ENCODE measurements around the gene KIFAP3. TPM values are rescaled to one million over a fixed set of nuclear protein-coding genes. Genes with fewer than 3 reads are reported as not detected.

KIFAP3 gene
- total and polyA plus RNA-seq, 2 of the 8 experiments (the other 6 are each of a cell fraction or from before 2014, with no cell fraction given), result 1.3 to 3.2 TPM

GRCh38 chr1:170078610-170079189 lies 4.2 kb upstream of the KIFAP3 start:
- H3K18ac ChIP-seq (ENCODE audit: extremely low read depth, low read length), result no peak overlapping the region
- H3K14ac ChIP-seq (ENCODE audit: insufficient read length), result no peak overlapping the region
- no peak overlapping the region for H4K5ac ChIP-seq (ENCODE audit: insufficient read length, low read depth, low read length)
- no peak overlapping the region for H3K9ac ChIP-seq (replicated peaks in 1 of 4; ENCODE audit: extremely low read depth in 1 of 4, low read depth in 3 of 4, low read length in 3 of 4)
- no peak overlapping the region for H4K8ac ChIP-seq (ENCODE audit: extremely low read depth, insufficient read depth, low read length)
- no peak for DNase-seq (ENCODE audit: low read depth in 1 of 2, low spot score in 2 of 2)
- H3K4me2 ChIP-seq (ENCODE audit: insufficient read depth in 1 of 2, low read depth in 2 of 2, low read length in 2 of 2), result no peak overlapping the region
- no peak overlapping the region for H2BK12ac ChIP-seq (ENCODE audit: low read depth, low read length)
- H3K36me3 ChIP-seq (ENCODE audit: control insufficient read depth in 2 of 4, insufficient read depth in 4 of 4, low read length in 3 of 4), result no peaks in the 10 kb centered on the region
- no peaks in the 10 kb centered on the region for H3K79me2 ChIP-seq (ENCODE audit: control insufficient read depth in 1 of 2, insufficient read depth in 2 of 2, low read length in 2 of 2)
- H2BK20ac ChIP-seq (ENCODE audit: low read length), result no peak overlapping the region
- no peak overlapping the region for H3K56ac ChIP-seq (replicated peaks; ENCODE audit: insufficient read length, low read depth, low read length)
- H3K23ac ChIP-seq (ENCODE audit: insufficient read length), result no peak overlapping the region
- CTCF ChIA-PET (ENCODE audit: partially characterized antibody), result interaction anchor here (0.8 kb wide), 1 partner anchor 103 kb away, joined by 3 read pairs; no protein-coding TSS in a partner anchor
- H4K20me1 ChIP-seq (replicated peaks in 1 of 2; ENCODE audit: control insufficient read depth in 1 of 2, insufficient read depth in 2 of 2, low read length in 2 of 2), result no peaks in the 10 kb centered on the region
- H3K4me3 ChIP-seq (ENCODE audit: extremely low read depth in 1 of 4, insufficient read depth in 2 of 4, low read depth in 3 of 4, low read length in 4 of 4), result no peak overlapping the region
- H2AFZ ChIP-seq (ENCODE audit: low read length), result no peak overlapping the region
- H2BK5ac ChIP-seq (ENCODE audit: low read depth, low read length), result no peak overlapping the region
- FAIRE-seq, result no peak
- no peak overlapping the region for H2BK15ac ChIP-seq (ENCODE audit: low read length)
- no peak overlapping the region for H2BK120ac ChIP-seq (replicated peaks; ENCODE audit: low read depth, low read length)
- POLR2A ChIA-PET (ENCODE audit: partially characterized antibody), result no interaction called here
- no peaks in the 10 kb centered on the region; a peak in 1 of 7 replicates for H3K4me1 ChIP-seq (replicated peaks in 1 of 4; ENCODE audit: control insufficient read depth in 3 of 4, insufficient read depth in 4 of 4, low read length in 3 of 4)
- H3K4ac ChIP-seq (replicated peaks; ENCODE audit: insufficient read length, low read depth, low read length), result no peak overlapping the region
- peaks cover 4% of the 10 kb centered on the region; the same call in 1 of the 2 replicates for H3K23me2 ChIP-seq (ENCODE audit: low read depth, low read length)
- H4K91ac ChIP-seq (replicated peaks; ENCODE audit: insufficient read length, low read length), result no peak overlapping the region
- no peaks in the 10 kb centered on the region; a peak in 1 of 4 replicates for H3K9me3 ChIP-seq (ENCODE audit: insufficient read depth in 2 of 2, low read depth in 1 of 2, low read length in 1 of 2)
- no peak overlapping the region for H2AK5ac ChIP-seq (ENCODE audit: low read depth, low read length)
- no peak overlapping the region for H3K27ac ChIP-seq (ENCODE audit: low read depth, low read length)
- no peaks in the 10 kb centered on the region for H3K79me1 ChIP-seq (ENCODE audit: low read depth, low read length)
- no peaks in the 10 kb centered on the region for H3K27me3 ChIP-seq (replicated peaks in 1 of 4; ENCODE audit: control insufficient read depth in 3 of 4, extremely low read depth in 1 of 4, insufficient read depth in 3 of 4, low read length in 3 of 4)
- TF ChIP-seq SRF (IDR thresholded peaks at IDR 0.05; ENCODE audit: low read depth, low read length) (no peak), SUZ12 (IDR thresholded peaks at IDR 0.05; ENCODE audit: low read length) (no peak), CHD2 (IDR thresholded peaks at IDR 0.05; ENCODE audit: low read length) (no peak), SIN3A (conservative IDR thresholded peaks at IDR 0.05 in 1 of 2, IDR thresholded peaks at IDR 0.05 in 1 of 2; ENCODE audit: low read depth in 1 of 2, low read length in 2 of 2) (no peak), TAF7 (optimal IDR thresholded peaks at IDR 0.05; ENCODE audit: borderline replicate concordance, low read depth, low read length) (no peak), NANOG (IDR thresholded peaks at IDR 0.05; ENCODE audit: insufficient read depth, low read depth, low read length, poor library complexity, severe bottlenecking) (no peak), HDAC6 (IDR thresholded peaks at IDR 0.05; ENCODE audit: low read depth, low read length) (no peak), RNF2 (IDR thresholded peaks at IDR 0.05; ENCODE audit: borderline replicate concordance, low read depth, low read length, missing control alignments, poor library complexity, severe bottlenecking) (no peak), E2F6 (IDR thresholded peaks at IDR 0.05) (no peak), KDM5A (IDR thresholded peaks at IDR 0.05; ENCODE audit: low read length) (no peak), JUND (IDR thresholded peaks at IDR 0.05; ENCODE audit: low read length) (no peak), ASH2L (IDR thresholded peaks at IDR 0.05; ENCODE audit: low read length) (no peak), KDM1A (IDR thresholded peaks at IDR 0.05; ENCODE audit: borderline replicate concordance, low read length) (no peak)

All from H1 (cell line).